ENCODE measurements around the gene E2F8. TPM values are rescaled to one million over a fixed set of nuclear protein-coding genes. Genes with fewer than 3 reads are reported as not detected.

Gene E2F8
- total RNA-seq, 1 donor from 2014 or later, result 0.34 TPM

- TF ChIP-seq, protein P1, sequence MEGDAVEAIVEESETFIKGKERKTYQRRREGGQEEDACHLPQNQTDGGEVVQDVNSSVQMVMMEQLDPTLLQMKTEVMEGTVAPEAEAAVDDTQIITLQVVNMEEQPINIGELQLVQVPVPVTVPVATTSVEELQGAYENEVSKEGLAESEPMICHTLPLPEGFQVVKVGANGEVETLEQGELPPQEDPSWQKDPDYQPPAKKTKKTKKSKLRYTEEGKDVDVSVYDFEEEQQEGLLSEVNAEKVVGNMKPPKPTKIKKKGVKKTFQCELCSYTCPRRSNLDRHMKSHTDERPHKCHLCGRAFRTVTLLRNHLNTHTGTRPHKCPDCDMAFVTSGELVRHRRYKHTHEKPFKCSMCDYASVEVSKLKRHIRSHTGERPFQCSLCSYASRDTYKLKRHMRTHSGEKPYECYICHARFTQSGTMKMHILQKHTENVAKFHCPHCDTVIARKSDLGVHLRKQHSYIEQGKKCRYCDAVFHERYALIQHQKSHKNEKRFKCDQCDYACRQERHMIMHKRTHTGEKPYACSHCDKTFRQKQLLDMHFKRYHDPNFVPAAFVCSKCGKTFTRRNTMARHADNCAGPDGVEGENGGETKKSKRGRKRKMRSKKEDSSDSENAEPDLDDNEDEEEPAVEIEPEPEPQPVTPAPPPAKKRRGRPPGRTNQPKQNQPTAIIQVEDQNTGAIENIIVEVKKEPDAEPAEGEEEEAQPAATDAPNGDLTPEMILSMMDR (IDR thresholded peaks at IDR 0.05; ENCODE audit: partially characterized antibody, unreplicated experiment), result no peak
- H3K4me3 Mint-ChIP-seq (ENCODE audit: unreplicated experiment), result no peak overlapping the region
- no peak for DNase-seq
- peaks cover 10% of the 10 kb centered on the region for H3K4me1 Mint-ChIP-seq (ENCODE audit: low read depth, unreplicated experiment)
- peaks cover 2% of the 10 kb centered on the region for H3K9me3 Mint-ChIP-seq (ENCODE audit: unreplicated experiment)
- no peak overlapping the region for H3K27ac Mint-ChIP-seq (ENCODE audit: unreplicated experiment)
- H3K36me3 Mint-ChIP-seq (ENCODE audit: unreplicated experiment), result no peaks in the 10 kb centered on the region
- peaks cover 2% of the 10 kb centered on the region for H3K27me3 Mint-ChIP-seq (ENCODE audit: unreplicated experiment)
These were observed 44.1 kb upstream of the E2F8 start for GRCh38 chr11:19284881-19285280.

DNA sequence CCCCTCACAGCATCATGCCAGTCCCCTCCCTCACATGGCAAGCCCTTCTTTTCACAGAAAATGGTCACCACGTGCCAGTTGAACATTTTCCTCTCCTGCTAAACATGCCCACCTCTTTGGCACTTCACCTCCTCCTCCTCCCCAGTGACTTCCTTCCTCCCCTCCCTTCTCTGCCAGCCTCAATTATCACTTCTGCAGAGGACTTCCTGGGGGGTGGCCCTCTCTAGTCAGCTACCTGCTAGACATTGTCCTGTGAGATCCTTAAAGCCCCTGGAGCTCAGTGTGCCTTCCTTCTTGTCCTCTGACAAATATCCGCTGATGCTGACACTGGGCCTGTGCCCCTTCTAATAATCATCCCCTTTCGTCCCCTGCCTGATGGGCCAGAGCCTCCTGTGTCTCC lies 43.2 kb upstream of the E2F8 start:
- H3K4me3 Mint-ChIP-seq (ENCODE audit: unreplicated experiment), result no peak overlapping the region

GRCh38 chr11:19281555-19281954 lies 40.8 kb upstream of the E2F8 start:
- no peaks in the 10 kb centered on the region for H3K36me3 Mint-ChIP-seq (ENCODE audit: unreplicated experiment)
- H3K27me3 Mint-ChIP-seq (ENCODE audit: unreplicated experiment), result peaks cover 2% of the 10 kb centered on the region
- peaks cover 8% of the 10 kb centered on the region for H3K4me1 Mint-ChIP-seq (ENCODE audit: low read depth, unreplicated experiment)
- H3K4me3 Mint-ChIP-seq (ENCODE audit: unreplicated experiment), result no peak overlapping the region
- H3K27ac Mint-ChIP-seq (ENCODE audit: unreplicated experiment), result no peak overlapping the region
- TF ChIP-seq, protein P1 (IDR thresholded peaks at IDR 0.05; ENCODE audit: partially characterized antibody, unreplicated experiment), result no peak
- H3K9me3 Mint-ChIP-seq (ENCODE audit: unreplicated experiment), result peaks cover 2% of the 10 kb centered on the region
- DNase-seq, result no peak

More for the DNA sequence above, 43.2 kb upstream of the E2F8 start:
- H3K36me3 Mint-ChIP-seq (ENCODE audit: unreplicated experiment), result no peaks in the 10 kb centered on the region
- no peak overlapping the region for H3K27ac Mint-ChIP-seq (ENCODE audit: unreplicated experiment)
- DNase-seq, result no peak
- TF ChIP-seq, protein P1 (IDR thresholded peaks at IDR 0.05; ENCODE audit: partially characterized antibody, unreplicated experiment), result no peak
- H3K9me3 Mint-ChIP-seq (ENCODE audit: unreplicated experiment), result peaks cover 2% of the 10 kb centered on the region
- H3K4me1 Mint-ChIP-seq (ENCODE audit: low read depth, unreplicated experiment), result peaks cover 10% of the 10 kb centered on the region
- H3K27me3 Mint-ChIP-seq (ENCODE audit: unreplicated experiment), result peaks cover 2% of the 10 kb centered on the region

GRCh38 chr11:19281041-19281440 lies 40.3 kb upstream of the E2F8 start:
- Mint-ChIP-seq H3K36me3 (ENCODE audit: unreplicated experiment) (no peaks in the 10 kb centered on the region), H3K4me1 (ENCODE audit: low read depth, unreplicated experiment) (peaks cover 8% of the 10 kb centered on the region), H3K9me3 (ENCODE audit: unreplicated experiment) (peaks cover 2% of the 10 kb centered on the region), H3K27me3 (ENCODE audit: unreplicated experiment) (peaks cover 2% of the 10 kb centered on the region), H3K4me3 (ENCODE audit: unreplicated experiment) (no peak overlapping the region), H3K27ac (ENCODE audit: unreplicated experiment) (no peak overlapping the region)
- TF ChIP-seq, protein P1 (IDR thresholded peaks at IDR 0.05; ENCODE audit: partially characterized antibody, unreplicated experiment), result no peak
- DNase-seq, result no peak

- TF ChIP-seq, protein P1 (IDR thresholded peaks at IDR 0.05; ENCODE audit: partially characterized antibody, unreplicated experiment), result no peak
- H3K4me3 Mint-ChIP-seq (ENCODE audit: unreplicated experiment), result no peak overlapping the region
- H3K36me3 Mint-ChIP-seq (ENCODE audit: unreplicated experiment), result no peaks in the 10 kb centered on the region
- H3K4me1 Mint-ChIP-seq (ENCODE audit: low read depth, unreplicated experiment), result peaks cover 8% of the 10 kb centered on the region
- DNase-seq, result no peak
- H3K9me3 Mint-ChIP-seq (ENCODE audit: unreplicated experiment), result no peaks in the 10 kb centered on the region
- no peak overlapping the region for H3K27ac Mint-ChIP-seq (ENCODE audit: unreplicated experiment)
- no peaks in the 10 kb centered on the region for H3K27me3 Mint-ChIP-seq (ENCODE audit: unreplicated experiment)
These were observed 38.7 kb upstream of the E2F8 start for GRCh38 chr11:19279451-19279850.

Data from glutamatergic neuron (in vitro differentiated cells).